TTC549 (cell line): ENCODE data around the gene C1QTNF12.

Experiments
- FAIRE-seq: peaks from 2 replicates; lab custom pipeline; 2012; peaks lifted over from hg19 to GRCh38; lab: Jason Lieb, UNC

The C1QTNF12 gene

DNA sequence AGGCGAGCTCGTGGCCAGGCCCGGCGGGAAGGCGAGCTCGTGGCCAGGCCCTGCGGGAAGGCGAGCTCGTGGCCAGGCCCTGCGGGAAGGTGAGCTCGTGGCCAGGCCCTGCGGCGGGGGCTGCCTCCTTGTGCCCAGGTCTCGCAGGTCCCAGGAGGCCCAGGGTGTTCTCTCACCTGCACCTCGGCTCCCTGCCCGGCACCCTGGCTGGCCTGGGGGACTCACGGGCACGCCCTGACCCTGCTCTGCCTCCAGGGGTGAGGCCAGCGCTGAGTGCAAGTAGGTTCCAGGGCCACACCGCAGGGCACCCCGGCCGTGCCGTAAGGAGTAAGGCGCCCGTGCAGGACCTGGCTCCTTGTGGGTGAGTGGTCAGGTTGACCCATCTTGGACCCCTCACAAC, 19.1 kb downstream of the C1QTNF12 start:
- FAIRE-seq = no peak

DNA sequence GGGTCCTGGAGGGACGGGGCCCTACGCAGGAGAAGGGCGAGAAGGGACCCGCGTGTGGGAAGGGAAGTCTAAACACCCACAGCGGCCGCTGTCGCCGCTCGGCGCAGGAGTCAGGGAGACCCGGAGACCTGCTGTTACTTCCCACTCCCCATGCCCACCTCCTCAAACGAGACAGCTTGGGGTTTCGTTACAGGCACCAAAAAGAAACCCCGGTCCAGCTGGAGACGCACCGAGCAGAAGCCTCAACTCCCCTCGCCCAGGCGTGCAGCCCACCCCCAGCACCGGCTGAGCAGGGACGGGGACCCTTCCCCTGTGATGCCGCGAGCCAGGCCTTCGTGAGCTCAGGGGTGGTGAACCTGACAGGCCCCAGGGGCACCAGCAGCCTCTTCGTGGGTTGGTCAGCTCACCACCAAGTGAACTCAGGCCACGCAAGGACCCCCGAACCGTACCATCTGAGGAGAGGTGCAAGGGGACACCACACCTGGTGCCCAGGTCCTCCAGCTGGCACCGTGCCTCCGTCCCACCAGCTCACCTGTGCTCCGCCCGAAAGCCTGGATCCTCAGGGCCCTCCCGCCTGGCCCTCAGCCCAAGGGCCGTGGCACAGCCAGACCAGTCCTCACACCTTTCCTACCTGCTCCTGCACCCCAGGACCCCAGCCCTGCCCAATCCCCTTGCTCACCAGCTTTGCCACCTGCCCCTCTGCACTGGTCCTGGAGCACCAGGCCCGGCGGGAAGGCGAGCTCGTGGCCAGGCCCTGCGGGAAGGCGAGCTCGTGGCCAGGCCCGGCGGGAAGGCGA, 19.8 kb downstream of the C1QTNF12 start:
- no peak for FAIRE-seq

GRCh38 chr1:1225913-1226312, 20.6 kb downstream of the C1QTNF12 start:
- FAIRE-seq = no peak

GRCh38 chr1:1225238-1225845, 21.2 kb downstream of the C1QTNF12 start:
- FAIRE-seq = no peak

DNA sequence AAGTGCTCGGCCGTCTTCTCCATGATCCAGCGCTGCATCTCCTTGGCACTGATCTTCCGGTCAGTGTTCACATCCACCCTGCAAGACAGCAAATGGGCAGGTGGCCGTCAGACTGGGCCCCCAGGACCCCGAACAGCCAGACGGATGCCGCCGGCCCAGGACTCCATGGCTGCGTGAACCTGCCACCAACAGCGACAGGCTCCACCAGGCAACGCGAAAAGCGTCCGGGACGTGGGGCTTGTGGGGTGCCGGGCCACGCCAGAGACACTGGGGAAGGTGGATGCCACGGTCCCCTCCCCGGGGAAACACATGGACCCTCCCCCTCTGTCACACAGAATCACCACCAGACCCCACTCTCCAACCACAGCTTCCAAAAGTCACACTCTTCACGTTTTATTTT, 22.6 kb downstream of the C1QTNF12 start:
- FAIRE-seq = no peak

DNA sequence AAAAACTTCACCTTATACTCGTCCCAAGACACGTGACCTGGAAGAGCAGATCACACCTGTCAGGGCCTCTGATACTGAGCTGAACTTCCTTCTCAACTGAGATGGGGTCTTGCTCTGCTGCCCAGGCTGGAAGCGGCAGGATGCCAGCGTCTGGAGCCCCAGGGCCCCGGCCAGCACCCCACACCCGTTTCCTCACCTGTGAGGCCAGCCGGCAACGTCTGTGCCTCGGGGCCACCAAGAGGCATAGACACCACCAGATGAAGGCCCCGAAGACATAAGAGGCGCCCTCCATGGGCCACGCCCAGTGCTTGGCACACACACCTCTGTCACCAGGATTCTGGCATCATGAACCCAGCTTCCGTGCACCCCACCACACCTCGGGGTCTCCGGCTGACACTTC, 23.2 kb downstream of the C1QTNF12 start:
- no peak for FAIRE-seq

GRCh38 chr1:1222575-1223225, 23.8 kb downstream of the C1QTNF12 start:
- no peak for FAIRE-seq

DNA sequence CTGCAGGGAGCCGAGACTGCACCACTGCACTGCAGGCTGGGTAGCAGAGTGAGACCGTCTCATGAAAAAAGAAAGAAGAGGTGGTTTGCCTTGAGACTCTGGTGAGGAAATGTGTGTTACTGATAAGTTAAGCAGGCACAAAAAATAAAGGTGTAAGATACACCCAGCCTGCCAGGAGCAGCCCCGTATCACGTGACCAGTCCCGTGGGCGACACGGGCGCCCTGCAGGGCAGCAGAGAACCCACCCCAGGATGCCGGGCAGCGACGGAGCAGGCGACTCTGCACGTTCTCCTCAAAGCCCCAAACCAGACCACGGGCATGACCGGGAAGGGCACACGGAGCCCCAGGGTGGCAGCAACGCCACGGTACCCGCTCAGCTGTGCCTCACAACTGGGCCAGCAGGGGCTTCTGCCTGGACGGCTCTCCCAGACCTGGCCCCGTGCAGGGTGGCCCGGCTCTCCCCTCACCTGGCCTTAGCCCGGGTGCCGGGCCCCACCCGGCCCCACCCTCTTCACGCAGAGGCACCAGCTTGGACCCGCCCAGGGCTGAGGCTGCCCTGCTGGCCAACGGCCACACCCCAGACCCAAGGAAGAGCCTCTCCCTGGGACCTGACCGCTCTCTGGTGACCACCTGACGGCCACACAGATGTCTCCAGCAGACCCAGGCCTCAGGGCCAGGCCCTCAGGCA, 24.5 kb downstream of the C1QTNF12 start:
- no peak for FAIRE-seq

- FAIRE-seq = no peak
Measured at GRCh38 chr1:1220197-1220596, 26.3 kb downstream of the C1QTNF12 start.

DNA sequence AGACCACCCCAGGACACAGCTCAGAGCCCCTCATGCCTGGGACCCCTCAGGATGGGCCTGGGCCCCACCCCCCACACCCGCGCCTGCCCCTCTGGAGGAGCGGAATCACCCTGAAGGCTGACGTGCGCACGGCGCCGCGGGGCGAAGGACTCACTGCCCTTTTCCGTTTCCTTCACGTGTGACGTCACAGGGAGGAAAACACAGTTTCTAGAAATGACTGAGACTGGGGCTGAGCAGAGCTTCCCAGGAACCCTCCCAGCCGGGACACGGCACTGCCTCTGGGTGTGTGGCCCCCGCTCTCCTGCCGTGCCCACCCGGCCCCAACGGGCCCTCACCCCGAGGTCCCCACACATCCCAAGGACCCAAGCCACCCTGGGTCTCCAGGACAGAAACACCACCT, 27.2 kb downstream of the C1QTNF12 start:
- no peak for FAIRE-seq

DNA sequence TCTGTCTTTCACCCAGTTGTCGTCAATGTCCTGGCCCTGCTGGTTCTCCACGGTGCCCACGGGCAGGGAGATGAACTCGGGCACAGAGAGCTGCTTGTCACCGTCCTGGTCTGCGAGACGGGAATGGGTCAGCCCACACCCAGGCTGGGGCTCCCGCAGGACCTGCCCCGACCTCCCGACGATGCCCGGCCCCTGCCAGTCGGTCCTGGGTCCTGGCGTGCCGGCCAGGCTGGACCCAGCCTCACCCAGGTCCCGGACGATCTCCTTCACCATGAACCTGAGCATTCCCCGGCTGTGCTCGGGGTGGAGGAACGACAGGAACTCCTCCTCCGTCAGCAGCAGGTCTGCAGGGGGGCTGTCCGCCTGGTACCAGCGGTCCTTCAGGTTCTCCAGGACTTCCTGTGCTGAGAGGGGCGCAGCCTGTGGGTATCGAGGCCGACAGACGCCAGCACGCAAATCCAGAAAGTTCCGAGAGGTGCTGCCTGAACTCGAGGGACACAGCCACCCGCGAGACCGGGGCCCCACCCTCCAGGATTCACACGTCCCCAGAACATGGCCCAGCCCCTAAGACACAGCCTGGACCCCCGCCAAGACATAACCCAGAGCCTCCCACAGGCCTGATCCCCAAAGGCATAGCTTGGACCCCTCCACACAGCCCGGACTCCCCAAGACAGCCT, 27.9 kb downstream of the C1QTNF12 start:
- no peak for FAIRE-seq

DNA sequence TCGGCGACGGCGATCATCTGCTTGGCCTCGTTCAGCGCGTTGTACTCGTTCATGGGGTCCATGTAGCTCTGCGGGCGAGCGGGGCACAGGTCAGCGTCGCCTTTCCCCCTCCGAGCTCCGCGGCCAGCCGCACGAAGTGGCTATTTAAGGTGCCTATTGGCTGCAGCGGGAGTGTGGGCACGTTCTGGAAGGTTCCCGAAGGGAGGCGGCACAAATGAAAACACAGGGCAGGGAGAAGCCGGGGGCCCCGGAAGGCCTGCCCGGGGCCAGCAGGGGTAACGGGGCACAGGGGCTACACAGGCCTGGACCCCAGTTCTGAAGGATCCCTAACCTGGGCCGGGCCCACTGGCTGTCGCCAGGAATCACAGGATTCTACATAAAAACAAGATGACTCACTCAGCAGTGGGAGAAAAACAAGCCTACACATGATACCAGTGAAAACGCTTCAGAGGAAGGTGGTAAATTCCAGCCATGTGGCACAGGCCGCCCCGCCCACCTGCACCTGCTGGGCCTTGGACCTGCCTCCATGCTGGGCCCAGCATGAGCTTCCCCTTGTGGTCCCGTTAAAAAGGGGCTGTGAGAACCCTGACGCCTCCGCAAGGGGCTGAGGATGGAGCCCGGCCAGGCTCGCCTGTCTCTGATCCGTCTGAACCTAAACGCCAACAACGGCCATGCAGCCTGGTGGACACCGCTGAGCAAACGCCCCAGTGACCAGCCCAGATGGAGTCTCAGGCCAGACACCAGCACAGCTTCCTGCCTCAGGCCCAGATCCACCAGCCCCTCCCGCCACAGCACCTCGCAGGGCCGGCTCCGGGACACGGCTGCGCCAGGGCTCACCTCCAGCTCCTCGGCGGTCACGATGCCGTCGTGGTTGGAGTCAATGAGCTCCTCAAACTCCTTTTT, 28.6 kb downstream of the C1QTNF12 start:
- no peak for FAIRE-seq

DNA sequence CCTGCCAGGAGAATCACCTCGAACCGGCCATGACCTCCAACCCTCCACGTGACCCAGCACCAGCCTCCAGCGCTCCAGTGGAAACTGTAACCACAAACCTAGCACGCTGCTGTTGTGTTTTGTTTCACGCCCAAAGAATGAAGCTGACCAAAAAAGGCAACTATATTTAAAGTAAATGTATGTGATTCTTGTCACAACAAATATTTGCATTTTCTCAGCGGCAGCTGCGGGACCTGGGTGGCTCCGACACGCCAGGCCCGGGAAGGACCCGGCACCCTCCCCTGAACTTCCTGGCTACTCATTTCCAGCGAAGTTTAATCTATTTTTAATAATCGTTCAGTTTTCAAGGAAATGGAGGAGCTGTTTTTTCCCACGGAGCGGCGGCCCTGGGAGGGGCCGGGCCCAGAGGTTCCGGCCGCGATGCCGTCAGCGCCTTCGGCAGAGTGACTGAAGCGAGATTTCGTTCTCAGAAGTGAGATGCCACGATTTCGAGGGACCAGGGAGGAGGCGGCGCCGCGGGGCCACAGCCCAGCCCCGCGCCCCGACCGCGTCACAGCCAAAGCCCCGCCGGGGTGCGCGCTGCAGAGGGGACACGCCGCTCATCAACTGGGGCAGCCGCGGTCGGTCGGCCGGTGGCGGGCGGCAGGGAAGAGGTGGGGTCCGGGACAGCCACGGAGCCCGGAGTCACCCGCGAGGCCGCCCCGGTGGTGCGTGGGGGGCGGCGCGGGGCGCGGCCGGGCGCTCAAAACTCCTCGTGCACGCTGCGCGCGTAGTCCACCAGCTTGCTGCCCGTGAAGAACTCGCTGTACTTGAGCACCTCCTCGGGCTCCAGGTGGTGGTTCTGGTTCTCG, 29.5 kb downstream of the C1QTNF12 start:
- no peak for FAIRE-seq

DNA sequence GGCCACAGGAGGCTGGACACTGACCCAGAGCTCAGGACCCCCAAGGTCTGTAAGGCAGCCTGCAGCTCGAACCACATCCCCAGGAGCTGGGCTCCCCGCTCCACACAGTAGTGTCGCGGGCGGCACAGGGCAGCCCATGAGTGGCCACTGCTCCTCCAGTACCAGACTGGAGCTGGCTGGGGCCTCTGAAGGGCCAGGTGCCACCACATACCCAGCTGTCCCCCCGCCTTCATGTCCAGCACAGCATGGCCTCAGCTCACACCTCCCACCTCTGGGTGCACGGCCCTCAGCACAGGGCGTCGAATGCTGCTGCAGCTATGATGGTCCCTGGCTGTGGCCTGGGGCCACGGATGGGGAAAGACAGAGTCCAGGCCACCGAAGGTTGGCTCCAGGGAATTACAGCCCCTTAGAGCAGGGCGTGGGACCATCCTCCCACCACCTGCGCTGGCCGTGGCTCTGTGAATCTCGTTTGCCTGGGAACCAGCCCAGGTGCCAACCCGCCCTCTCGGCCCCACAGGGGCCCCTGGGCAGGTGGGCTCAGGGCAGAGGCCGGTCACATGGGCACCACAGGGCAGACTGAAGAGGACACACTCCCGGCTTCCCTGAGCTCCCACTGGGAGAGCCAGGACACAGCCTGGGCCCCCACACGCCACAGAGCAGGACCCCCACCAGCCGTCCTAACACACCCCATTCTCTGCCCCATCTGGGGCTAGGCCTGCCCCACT, 30.5 kb downstream of the C1QTNF12 start:
- no peak for FAIRE-seq

DNA sequence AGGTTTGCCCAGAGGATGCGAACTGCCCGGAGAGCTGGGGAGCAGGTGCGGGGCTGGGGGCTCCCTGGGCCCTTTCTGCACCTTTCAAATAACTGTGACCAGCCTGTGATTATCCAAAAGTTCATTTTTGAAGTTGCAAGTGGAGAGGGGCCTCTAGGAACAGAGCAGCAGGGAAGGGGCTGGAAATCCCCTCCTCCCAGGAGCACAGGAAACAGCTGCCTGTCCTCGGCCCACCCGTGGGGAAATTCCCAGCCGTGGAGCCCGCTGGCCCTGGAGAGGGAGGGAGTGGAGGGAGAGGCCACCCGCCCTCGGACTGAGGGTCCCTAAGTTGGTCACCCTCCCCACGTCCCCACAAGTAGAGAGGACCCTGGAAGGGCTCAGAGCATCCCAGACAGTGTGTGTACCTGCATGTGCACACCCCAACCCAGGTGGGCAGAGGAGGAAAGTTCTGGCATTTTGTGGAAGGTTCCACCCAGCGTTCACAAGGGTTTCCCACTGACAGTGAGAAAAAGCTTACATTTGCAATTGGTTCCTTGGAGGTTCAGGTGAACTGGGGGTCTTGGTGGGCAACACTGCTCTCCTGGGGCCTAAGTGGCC, 31.3 kb downstream of the C1QTNF12 start:
- FAIRE-seq = no peak

GRCh38 chr1:1213345-1214265, 32.9 kb downstream of the C1QTNF12 start, which contains the start of gene TNFRSF4:
Gene TNFRSF4, minus strand, starts transcription at chr1:1214153. Its CDS starts 26 bp downstream, at chr1:1214127.
- FAIRE-seq = no peak

- no peak for FAIRE-seq
Measured at GRCh38 chr1:1212780-1213344, 33.7 kb downstream of the C1QTNF12 start.
